HG03025 (cell line): ENCODE results near the gene RNF44.

Experiments
- ATAC-seq: cut with Tn5 transposase; IDR thresholded peaks from one replicate; pipeline ENCODE4 v1.9.1; 2021; ENCODE audit warnings: mild to moderate bottlenecking, moderate library complexity; ENCODE audit not compliant: unreplicated experiment, low FRiP score

Gene RNF44

DNA sequence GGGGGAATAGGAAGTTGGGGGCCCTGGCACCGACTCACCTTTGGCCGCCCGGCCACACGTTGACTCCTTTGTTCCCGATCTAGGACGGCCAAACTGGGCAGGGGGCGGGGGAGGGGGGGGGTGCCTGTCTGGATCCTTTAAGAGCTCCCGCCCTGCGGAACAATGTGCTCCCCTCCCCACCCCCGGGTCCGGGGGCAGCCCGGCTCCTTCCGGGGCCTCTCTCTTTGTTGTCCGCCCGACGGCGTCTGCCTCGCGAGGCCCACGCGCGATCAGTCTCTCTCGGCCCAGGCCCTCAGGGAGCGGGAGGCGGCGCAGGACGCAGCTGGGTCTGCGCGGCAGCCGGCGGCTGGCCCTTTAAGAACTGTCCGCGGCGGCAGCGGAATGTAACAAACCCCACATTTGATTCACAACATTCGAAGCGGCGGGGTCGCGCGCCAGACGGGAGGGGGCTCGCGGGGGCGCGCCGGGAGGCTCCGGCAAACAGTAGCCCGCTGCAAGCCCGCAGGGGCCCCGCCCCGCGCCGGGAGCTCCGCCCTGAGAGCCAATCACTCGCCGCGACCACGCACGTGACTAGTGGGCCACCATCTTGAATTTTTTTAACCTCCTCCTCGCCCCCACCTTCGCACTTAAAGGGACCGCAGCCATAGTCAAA, at the start of gene RNF44:
Gene RNF44 (minus strand): TSS at position 501 of the 652 bp plus-strand sequence. CDS start 4,930 bp downstream, outside the sequence.
- peak; percentile 51 for ATAC-seq

DNA sequence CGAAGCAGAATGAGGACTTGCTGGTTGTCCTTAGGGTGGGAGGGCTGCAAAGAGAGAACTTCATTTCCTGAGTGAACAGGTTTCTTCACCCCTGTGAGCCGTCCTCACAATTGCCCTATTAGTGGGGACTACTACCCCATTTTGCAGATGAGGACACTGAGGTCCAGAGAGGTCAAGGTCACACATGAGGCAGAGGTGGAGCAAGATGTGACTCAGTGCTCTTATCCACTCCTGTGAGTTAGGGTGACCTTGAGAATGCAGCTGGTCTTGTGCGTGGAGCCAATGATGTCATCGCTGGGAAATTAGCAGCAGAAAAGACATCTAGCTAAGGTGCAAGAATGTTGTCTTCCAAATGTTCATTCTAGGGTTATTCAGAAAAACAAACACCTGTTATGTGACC, 45.9 kb upstream of the RNF44 start:
- ATAC-seq = no peak

DNA sequence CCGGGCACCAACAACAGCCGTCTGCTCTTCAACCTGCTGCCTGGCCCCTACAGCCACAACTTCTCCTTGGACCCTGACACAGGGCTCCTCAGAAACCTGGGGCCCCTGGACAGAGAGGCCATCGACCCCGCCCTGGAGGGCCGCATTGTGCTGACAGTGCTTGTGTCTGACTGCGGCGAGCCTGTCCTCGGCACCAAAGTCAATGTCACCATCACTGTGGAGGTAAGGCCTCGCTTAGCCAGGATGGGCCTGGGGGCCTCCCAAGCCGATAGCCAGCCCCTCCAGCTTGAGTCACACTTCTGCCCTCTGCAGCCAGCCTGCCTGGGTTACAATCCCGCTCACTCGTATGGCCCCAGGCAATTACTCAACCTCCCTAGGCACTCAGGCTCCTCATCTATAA, 44.2 kb upstream of the RNF44 start:
- no peak for ATAC-seq

DNA sequence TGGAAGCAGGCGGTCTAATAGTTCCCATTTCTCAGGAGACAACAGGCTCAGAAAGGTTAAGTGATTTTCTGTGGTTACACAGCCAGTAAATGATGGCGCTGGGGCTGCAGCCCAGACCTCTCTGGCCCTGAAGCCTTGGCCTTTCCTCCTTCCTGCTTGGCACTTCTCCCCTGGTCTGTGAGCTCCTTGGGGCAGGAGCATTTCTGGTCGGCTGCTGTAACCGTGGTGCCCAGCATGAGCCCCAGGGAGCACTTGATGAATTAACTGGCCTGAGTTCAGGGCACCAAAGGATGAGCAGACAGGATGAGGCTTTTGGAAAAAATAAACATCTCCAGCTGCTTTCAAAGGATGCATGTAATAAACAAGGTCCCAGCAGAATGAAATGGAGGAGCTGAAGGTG, 42.1 kb upstream of the RNF44 start:
- ATAC-seq = no peak

DNA sequence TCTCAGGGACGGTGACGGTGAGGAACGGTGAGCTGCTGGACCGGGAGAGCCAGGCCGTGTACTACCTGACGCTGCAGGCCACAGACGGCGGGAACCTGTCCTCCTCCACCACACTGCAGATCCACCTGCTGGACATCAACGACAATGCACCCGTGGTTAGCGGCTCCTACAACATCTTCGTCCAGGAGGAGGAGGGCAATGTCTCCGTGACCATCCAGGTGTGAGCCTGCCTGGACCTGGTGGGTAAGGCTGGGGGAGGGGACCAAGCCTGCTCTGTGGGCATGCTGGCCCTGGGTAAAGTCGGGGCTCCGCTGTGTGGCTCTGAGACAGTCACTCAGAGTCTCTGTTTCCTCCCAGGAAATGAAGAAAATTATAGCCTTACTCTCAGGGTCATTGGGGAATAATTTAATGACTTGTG, 41.2 kb upstream of the RNF44 start:
- ATAC-seq = no peak

DNA sequence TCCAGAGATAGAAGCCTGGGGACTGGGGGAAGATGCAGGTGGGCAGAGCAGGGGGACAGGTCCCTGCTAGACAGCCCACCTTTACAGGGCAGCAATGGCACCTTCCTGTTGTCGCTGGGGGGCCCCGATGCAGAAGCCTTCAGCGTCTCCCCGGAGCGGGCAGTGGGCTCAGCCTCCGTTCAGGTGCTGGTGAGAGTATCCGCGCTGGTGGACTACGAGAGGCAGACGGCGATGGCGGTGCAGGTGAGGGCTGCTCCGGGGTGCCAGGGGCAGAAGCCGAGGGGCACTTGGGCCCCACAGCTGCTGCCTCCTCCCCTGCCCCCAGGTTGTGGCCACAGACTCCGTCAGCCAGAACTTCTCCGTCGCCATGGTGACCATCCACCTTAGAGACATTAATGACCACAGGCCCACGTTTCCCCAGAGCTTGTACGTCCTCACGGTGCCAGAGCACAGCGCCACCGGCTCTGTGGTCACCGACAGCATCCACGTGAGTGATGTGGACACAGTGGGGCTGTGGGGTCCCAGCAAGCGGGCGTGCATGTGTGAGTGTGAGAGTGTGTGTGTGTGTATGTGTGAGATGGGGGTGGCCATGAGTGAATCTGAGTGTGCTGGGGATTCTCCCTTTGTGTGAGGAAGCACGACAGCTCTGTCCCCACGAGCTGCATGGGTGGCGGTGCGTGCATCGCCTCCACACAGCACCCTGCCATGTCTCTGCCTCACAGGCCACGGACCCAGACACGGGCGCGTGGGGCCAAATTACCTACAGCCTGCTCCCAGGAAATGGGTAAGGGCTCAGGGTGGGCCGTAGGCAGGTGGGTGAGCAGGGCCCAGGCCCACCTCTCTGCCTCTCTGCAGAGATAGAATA, 40.3 kb upstream of the RNF44 start:
- no peak for ATAC-seq

DNA sequence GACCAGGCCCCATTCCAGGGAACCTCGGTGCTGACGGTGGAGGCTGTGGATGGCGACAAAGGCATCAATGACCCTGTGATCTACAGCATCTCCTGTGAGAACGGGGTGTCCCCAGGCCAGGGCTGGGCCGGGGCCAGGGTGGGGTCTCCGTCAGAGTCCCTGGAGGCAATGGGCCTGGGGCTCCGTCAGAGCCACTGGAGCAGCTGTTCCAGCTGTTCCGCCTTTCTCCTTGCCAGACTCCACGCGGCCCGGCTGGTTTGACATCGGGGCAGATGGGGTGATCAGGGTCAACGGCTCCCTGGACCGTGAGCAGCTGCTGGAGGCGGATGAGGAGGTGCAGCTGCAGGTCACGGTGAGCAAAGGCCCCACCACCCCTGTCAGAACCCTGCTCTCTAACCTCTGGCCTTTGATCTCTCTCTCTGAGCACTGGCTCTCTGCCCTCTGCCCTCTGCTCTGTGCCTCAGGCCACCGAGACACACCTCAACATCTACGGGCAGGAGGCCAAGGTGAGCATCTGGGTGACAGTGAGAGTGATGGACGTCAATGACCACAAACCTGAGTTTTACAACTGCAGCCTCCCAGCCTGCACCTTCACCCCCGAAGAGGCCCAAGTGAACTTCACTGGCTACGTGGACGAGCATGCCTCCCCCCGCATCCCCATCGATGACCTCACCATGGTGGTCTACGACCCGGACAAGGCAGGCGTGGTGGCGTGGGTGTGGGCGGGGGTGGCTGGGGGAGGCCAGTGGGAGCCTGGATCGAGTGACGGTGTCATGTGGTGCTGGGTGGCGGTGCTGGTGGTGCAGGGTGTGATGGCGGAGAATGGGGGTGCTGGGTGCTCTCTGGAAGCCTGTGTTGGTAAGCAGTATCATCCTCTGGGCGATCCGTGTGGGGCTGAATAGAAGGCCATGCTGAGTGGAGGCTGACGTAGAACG, 38.6 kb upstream of the RNF44 start:
- ATAC-seq = no peak

DNA sequence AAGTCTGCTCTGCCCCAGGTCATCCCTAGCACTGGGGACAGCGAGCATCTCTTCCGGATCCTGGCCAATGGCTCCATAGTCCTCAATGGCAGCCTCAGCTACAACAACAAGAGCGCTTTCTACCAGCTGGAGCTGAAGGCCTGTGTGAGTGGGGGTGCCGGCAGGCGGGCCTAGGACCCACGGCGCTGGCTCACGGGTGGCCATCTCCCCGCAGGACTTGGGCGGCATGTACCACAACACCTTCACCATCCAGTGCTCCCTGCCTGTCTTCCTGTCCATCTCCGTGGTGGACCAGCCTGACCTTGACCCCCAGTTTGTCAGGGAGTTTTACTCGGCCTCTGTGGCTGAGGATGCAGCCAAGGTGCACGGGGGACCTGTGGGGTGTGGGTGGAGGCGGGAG, 37.9 kb upstream of the RNF44 start:
- no peak for ATAC-seq

DNA sequence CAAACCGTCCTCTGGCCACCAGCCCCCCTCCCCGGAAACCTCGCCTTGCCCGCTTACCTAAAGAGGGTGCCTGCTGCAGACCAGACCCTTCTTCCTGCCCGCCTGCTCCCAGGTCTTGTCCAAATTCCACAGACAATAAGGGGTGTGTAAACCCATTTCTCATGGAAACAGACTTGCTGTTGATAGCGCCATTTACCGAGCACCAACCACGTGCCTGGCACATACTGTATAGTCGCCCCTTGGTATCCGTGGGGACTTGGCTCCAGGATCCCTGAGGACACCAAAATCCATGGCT, 37.0 kb upstream of the RNF44 start:
- ATAC-seq = no peak

DNA sequence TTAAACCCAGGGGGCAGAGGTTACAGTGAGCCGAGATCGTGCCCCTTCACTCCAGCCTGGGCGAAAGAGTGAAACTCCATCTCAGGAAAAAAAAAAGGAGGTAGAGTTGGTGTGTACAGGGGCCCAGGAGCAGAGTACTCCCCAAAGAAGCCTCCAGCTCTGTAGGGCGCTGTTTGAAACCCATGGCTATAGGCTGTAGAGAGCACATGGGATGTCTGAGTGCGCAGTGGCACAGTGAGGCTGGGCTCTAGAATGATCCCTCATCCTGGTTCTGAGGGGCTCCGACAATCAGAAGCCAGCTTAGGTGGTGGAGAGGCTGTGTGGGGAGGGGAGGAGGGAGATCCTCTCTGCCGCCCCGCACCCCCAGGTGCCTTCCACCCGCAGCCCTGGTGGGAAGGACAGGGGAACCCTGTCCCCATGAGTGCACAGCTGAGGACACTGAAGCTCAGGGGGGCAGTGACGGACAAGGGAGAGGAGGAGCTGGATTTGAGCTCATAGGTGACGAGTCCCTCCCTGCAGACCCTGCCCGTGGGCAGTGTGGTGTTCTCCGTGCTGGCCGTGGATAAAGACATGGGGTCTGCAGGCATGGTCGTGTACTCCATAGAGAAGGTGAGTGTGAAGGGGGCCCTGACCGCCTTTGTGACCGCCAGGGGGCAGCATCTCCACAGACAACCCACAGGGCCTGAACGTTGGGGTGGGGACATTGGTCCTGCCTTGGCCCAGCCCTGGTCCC, 36.5 kb upstream of the RNF44 start:
- no peak for ATAC-seq

DNA sequence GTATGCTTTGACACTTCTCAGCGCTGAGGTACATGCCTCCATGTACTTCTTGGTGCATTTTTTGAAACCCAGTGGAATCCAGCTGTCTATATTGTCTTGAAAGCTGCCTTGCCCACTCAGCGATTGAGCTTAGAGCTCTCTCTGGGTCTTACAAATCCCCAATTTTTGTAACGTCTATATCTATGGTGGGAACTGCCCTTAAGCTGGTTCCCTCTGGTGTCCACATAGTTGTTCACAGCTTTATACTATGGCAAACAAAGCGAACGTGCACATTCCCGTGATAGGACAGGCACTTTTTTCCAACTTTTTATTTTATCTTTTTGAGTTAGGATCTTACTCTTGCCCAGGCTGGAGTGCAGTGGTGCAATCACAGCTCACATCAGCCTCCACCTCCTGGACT, 32.8 kb upstream of the RNF44 start:
- ATAC-seq = no peak

DNA sequence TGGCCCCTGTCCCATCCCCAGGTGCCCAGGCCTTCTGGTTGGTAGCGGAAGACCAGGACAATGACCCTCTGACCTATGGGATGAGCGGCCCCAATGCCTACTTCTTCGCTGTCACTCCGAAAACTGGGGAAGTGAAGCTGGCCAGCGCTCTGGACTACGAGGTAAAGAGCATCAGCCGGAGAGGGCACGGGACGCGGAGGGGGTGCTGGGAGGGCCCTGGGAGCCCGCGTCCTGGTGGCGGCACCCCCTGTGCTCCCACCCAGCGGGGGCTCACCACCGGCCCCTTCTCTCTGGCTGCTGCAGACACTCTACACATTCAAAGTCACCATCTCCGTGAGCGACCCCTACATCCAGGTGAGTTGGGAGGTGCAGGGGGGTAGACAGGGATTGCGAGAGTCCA, 31.5 kb upstream of the RNF44 start:
- no peak for ATAC-seq

DNA sequence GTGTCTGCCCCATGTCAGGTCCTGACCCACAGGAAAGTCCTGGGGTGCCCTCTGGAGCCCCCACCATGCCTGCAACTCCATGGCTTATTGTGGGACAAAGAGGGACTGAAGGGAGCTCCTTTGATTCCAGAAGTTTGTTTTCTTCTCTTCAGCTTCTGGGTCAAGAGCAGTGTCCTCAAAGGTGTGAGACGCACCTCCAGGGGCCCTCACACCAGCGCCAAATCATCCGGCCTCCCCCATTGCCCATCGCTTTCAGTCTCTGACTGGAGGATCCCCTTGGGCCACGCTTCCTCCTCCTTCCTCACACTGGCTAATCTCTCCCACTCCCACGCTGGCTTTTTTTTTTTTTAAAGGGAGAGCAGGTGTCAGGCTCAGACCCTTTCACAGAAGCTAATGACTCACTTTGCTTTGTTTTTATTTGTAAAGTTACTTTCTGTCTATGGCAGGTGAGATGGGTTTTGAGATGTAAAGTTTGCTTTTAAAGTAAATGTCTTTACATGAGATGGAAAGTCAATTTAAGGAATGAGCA, 28.6 kb upstream of the RNF44 start:
- ATAC-seq = no peak

DNA sequence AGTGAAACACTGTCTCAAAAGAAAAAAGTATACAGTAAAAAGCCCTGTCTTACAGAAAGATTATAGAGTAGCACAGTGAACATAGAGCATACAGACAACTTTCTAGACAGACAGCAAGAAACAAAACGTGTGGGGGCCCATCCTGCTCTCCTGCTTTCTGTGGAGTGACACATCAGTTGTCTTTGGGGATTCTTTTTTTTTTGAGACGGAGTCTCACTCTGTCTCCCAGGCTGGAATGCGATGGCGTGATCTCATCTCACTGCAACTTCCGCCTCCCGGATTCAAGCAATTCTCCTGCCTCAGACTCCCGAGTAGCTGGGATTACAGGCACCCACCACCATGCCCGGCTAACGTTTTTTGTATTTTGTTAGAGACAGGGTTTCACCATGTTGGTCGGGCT, 26.8 kb upstream of the RNF44 start:
- ATAC-seq = no peak

DNA sequence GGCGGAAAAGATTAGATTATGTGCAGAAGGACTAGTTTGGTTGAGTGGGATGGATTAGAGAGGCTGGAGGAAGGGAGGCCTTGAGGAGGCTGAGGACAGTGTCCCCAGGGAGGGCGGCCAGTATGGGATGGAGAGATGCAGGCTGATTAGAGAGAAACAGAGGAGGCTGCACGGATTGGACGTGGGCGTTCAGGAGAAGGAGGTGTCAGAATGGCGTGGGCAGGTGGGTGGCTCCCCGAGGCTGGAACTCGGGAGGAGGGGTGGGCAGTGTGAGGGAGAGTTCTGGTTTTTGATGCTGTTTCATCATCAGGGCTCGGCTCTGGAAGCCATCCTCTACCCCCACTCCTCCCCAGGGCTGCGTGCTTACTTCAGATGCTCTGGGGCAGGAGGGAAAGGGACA, 25.0 kb upstream of the RNF44 start:
- no peak for ATAC-seq

DNA sequence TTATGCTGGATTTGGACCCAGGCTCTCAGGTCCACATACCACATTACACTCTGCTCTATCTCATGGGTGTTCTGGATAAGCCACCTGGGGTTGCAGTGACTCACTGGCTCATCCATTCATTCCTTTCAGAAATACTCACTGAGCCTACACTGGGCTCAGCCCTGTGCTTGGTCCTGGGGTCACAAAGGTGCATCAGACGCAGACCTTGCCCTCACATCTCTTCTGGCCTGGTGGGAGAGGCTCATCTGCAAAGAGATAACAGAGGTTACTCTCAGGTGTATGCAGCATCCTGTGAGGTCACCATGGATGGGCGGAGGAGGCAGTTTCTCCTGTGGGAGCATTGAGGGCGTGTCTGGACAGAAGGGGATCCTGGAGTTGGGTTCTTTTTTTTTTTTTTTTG, 24.1 kb upstream of the RNF44 start:
- ATAC-seq = no peak

DNA sequence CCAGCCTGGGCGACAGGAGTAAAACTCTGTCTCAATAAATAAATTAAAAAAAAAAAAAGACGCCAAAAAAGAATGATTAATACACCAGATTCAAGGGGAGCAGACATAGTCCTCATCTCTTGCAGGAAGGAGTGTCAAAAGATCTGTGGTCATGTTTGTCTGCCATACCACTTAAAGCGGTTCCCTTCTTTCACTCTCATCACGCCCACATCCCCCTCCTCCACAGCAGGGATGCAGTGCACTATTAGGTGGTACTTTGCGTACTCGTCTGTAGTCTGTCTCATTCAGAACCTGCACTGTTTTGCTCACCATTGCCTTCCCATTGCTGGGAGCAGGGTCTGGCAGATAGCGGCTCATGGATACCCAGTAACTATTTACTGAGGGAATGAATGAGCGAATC, 23.2 kb upstream of the RNF44 start:
- ATAC-seq = no peak

DNA sequence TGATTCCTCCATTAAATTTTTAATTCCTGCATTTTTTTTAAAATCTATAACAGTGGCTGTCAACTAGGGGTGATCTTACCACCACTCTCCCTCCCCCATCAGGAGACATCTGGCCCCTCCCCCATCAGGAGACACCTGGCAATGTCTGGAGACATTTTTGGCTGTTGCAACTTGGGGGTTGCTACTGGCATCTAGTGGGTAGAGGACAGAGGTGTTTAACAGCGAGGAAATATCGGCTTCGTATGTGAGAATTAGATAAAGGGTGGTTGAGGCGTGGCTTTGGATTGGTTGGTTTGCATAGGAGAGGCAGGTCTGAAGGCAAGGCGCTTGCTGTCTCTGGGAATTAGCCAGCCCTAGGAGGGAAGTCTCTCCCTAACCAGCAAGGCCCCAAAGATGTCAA, 22.5 kb upstream of the RNF44 start:
- ATAC-seq = no peak

DNA sequence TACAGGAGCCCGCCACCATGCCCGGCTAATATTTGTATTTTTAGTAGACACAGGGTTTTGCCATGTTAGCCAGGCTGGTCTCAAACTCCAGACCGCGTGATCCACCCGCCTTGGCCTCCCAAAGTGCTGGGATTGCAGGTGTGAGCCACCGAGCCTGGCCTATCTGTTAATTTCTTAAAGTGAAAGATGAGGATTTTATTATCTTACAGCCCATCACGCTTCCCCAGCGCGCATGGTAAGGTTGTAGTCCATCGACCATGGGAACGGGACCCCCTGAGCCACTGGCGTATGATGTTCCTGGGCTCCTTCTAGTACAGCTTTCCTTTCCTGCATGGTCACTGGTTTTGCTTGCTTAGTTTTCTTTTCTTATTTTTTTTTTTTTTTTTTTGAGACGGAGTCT, 20.6 kb upstream of the RNF44 start:
- no peak for ATAC-seq
